GM21717 (cell line): Measurements from ENCODE around the gene TLK2.

Experiments used
- ATAC-seq: cut with Tn5 transposase; IDR thresholded peaks from one replicate; pipeline ENCODE4 v1.9.1; 2021; ENCODE audit warnings: mild to moderate bottlenecking, moderate library complexity; ENCODE audit not compliant: unreplicated experiment

TLK2 gene

GRCh38 chr17:62653002-62653825, 174.6 kb downstream of the TLK2 start:
- peak; percentile 89 for ATAC-seq

GRCh38 chr17:62653826-62654761, 175.5 kb downstream of the TLK2 start:
- no peak for ATAC-seq

GRCh38 chr17:62655656-62656055, 177.0 kb downstream of the TLK2 start:
- no peak for ATAC-seq

GRCh38 chr17:62656446-62656845, 177.8 kb downstream of the TLK2 start:
- ATAC-seq: no peak

GRCh38 chr17:62657145-62657665, 178.6 kb downstream of the TLK2 start:
- ATAC-seq: no peak

- ATAC-seq: no peak
Measured at GRCh38 chr17:62657690-62658089, 179.1 kb downstream of the TLK2 start.

- ATAC-seq: no peak
Measured at GRCh38 chr17:62658136-62658920, 179.7 kb downstream of the TLK2 start.

- no peak for ATAC-seq
Measured at GRCh38 chr17:62660629-62661118, 182.0 kb downstream of the TLK2 start.

GRCh38 chr17:62661337-62661736, 182.7 kb downstream of the TLK2 start:
- no peak for ATAC-seq

- no peak for ATAC-seq
Measured at GRCh38 chr17:62662855-62663254, 184.2 kb downstream of the TLK2 start.
